ENCODE measurements around the gene GMCL1. TPM values are rescaled to one million over a fixed set of nuclear protein-coding genes. Genes with fewer than 3 reads are reported as not detected.

The GMCL1 gene
- total and polyA plus RNA-seq, 2 of the 13 experiments (the other 11 are each of a cell fraction or from before 2014, with no cell fraction given), result 18.7 to 24.0 TPM

- TF ChIP-seq ZNF331 (CRISPR knock-in tag; IDR thresholded peaks at IDR 0.05) (peak; percentile 95), PBX2 (CRISPR knock-in tag; IDR thresholded peaks at IDR 0.05) (no peak), POLR2A (IDR thresholded peaks at IDR 0.05; ENCODE audit: insufficient read depth in 1 of 2, low read depth in 2 of 2, low read length in 2 of 2) (peak; percentile 77 to 78), ZNF367 (CRISPR knock-in tag; IDR thresholded peaks at IDR 0.05; ENCODE audit: borderline replicate concordance) (peak; percentile 91; the same call in 1 of the 2 replicates), ZNF546 (CRISPR knock-in tag; conservative IDR thresholded peaks at IDR 0.05) (no peak), SALL2 (CRISPR knock-in tag; IDR thresholded peaks at IDR 0.05) (peak; percentile 91; the same call in 1 of the 2 replicates), RBM39 (IDR thresholded peaks at IDR 0.05; ENCODE audit: low read depth, low read length, poor library complexity, severe bottlenecking) (peak; percentile 86), JARID2 (CRISPR knock-in tag; IDR thresholded peaks at IDR 0.05; ENCODE audit: insufficient replicate concordance) (peak; percentile 92), ZNF850 (CRISPR knock-in tag; conservative IDR thresholded peaks at IDR 0.05) (peak; percentile 83; the same call in 1 of the 2 replicates), RARG (CRISPR knock-in tag; IDR thresholded peaks at IDR 0.05; ENCODE audit: low read depth) (peak; percentile 87), ZNF543 (CRISPR knock-in tag; IDR thresholded peaks at IDR 0.05) (0 out of 2 replicates have a peak, but pooled peaks have one; percentile 56), ZFAT (CRISPR knock-in tag; conservative IDR thresholded peaks at IDR 0.05) (peak; percentile 82; the same call in 1 of the 2 replicates), SRSF9 (IDR thresholded peaks at IDR 0.05; ENCODE audit: borderline replicate concordance, insufficient read depth, low read depth, low read length, poor library complexity, severe bottlenecking) (no peak), ZNF350 (CRISPR knock-in tag; IDR thresholded peaks at IDR 0.05; ENCODE audit: borderline replicate concordance, low read depth) (peak; percentile 92; the same call in 1 of the 2 replicates), ZFP1 (CRISPR knock-in tag; IDR thresholded peaks at IDR 0.05) (peak; percentile 91), FOXJ3 (CRISPR knock-in tag; IDR thresholded peaks at IDR 0.05; ENCODE audit: borderline replicate concordance) (peak; percentile 76; the same call in 1 of the 2 replicates), BATF2 (CRISPR knock-in tag; IDR thresholded peaks at IDR 0.05) (no peak), ZBTB38 (CRISPR knock-in tag; IDR thresholded peaks at IDR 0.05) (peak; percentile 81; the same call in 1 of the 2 replicates), HCFC1 (IDR thresholded peaks at IDR 0.05; ENCODE audit: low read depth, low read length) (peak; percentile 57; the same call in 1 of the 2 replicates), HINFP (CRISPR knock-in tag; IDR thresholded peaks at IDR 0.05; ENCODE audit: low read depth) (peak; percentile 29; the same call in 1 of the 2 replicates), MXI1 (IDR thresholded peaks at IDR 0.05; ENCODE audit: borderline replicate concordance, low read depth, low read length) (peak; percentile 56; the same call in 1 of the 3 replicates), SPEN (CRISPR knock-in tag; IDR thresholded peaks at IDR 0.05; ENCODE audit: low read depth) (peak; percentile 84), ZUFSP (CRISPR knock-in tag; IDR thresholded peaks at IDR 0.05; ENCODE audit: borderline replicate concordance) (no peak), RBAK (CRISPR knock-in tag; IDR thresholded peaks at IDR 0.05) (peak; percentile 81), ZNF557 (CRISPR knock-in tag; IDR thresholded peaks at IDR 0.05) (peak; percentile 96)
Observed at GRCh38 chr2:69893684-69894551, 64.5 kb downstream of the GMCL1 start, which contains the start of gene SNRNP27 (continued).
